HG03064 (cell line): Measurements from ENCODE around the gene GRB10.

Experiments
- ATAC-seq: cut with Tn5 transposase; IDR thresholded peaks from one replicate; pipeline ENCODE4 v1.9.1; 2021; ENCODE audit warnings: low read depth; ENCODE audit not compliant: unreplicated experiment

The GRB10 gene

DNA sequence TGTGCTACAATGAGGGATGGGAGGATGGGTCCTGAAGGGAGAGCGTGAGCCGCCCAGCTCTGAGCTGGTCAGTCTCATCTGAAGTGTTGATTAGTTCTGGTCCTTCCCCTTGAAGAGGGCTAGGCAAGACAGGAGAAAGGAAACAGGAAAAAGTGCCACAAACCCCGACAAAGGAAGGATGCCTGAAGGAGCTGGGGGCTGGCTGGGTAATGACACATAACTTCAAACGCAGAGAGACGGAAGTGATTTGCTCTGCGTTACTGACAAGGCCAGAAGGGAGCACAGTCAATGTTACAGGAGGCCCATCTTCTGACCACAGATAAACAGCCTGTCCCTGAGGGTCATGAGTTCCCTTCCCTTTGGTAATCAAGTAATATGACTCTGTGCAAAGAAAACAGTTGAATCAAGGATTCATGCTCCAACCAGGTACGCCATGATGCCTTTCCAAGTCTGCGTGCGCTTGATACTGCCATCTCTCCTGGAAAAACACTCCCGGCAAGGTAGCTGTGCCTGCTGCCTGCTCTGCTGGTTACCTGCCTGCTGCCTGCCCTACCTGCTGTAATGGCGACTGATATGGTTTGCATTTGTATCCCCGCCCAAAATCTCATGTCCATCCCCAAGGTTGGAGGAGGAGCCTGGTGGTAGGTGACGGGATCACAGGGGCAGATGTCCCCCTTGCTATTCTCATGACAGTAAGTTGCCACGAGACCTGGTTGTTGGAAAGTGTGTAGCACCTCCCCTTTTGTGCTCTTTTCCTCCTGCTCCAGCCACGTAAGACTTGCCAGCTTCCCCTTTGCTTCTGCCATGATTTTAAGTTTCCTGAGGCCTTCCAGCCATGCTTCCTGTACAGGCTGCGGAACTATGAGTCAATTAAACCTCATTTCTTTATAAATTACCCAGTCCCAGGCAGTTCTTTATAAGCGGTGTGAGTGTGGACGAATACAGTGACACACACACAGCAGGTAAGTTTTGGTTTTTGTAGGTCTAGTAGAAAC lies 57.9 kb downstream of the GRB10 start:
- no peak for ATAC-seq

- ATAC-seq, result no peak
These were observed 58.8 kb downstream of the GRB10 start for GRCh38 chr7:50723888-50724287.

GRCh38 chr7:50723173-50723572 lies 59.5 kb downstream of the GRB10 start:
- no peak for ATAC-seq

DNA sequence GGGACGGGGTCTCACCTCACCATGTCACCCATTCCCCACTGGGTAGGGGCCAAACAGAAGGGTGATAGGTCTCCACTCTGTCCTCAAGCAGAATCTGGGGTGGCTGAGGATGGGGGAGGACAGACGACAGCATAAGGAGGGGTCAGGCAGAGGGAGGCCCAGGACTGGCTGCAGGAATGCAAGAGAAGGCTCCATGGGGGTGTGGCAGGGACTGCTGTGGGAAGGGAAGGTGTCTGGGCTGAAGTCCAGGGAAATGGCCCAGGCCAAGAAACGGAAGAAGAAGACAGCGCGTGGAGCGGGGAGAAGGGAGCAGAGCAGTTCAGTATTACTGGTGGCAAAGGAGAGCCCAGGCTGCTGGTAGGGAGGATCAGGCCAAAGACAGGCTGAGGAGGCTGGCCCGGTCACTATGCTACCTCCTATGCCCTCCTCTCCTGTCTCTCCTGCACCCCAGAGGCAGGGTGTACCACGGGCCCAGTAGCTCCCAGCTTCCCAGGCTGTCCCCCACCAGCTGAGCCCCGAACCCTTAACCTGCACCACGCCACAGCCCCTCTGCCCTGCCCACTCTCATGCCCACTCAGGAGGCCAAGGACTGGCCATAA lies 60.9 kb downstream of the GRB10 start:
- ATAC-seq, result no peak

- no peak for ATAC-seq
These were observed 61.5 kb downstream of the GRB10 start for GRCh38 chr7:50721160-50721559.

- ATAC-seq, result no peak
These were observed 62.4 kb downstream of the GRB10 start for GRCh38 chr7:50720295-50720694.

DNA sequence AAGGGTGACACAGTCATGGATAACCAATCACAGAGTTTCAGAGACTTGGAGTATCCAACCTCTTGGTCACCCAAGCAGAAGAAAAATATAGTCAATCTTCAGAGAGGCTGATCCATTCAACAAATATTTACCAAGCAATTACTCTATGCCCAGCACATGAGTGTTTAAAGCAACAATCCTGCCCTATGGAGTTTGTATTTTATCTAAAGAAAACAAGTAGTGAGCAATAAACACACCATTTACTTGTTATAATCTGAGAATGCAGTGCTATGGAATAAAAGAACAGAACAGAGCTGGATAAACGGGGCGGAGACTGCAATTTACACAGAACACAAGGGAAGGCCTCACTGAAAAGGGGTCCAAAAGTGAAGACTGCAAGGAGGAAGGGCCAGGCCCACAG lies 63.8 kb downstream of the GRB10 start:
- no peak for ATAC-seq

GRCh38 chr7:50718311-50718710 lies 64.4 kb downstream of the GRB10 start:
- no peak for ATAC-seq

GRCh38 chr7:50717181-50717580 lies 65.5 kb downstream of the GRB10 start:
- no peak for ATAC-seq

- ATAC-seq, result no peak
These were observed 67.8 kb downstream of the GRB10 start for GRCh38 chr7:50714857-50715256.

GRCh38 chr7:50713123-50713965 lies 69.4 kb downstream of the GRB10 start:
- no peak for ATAC-seq

DNA sequence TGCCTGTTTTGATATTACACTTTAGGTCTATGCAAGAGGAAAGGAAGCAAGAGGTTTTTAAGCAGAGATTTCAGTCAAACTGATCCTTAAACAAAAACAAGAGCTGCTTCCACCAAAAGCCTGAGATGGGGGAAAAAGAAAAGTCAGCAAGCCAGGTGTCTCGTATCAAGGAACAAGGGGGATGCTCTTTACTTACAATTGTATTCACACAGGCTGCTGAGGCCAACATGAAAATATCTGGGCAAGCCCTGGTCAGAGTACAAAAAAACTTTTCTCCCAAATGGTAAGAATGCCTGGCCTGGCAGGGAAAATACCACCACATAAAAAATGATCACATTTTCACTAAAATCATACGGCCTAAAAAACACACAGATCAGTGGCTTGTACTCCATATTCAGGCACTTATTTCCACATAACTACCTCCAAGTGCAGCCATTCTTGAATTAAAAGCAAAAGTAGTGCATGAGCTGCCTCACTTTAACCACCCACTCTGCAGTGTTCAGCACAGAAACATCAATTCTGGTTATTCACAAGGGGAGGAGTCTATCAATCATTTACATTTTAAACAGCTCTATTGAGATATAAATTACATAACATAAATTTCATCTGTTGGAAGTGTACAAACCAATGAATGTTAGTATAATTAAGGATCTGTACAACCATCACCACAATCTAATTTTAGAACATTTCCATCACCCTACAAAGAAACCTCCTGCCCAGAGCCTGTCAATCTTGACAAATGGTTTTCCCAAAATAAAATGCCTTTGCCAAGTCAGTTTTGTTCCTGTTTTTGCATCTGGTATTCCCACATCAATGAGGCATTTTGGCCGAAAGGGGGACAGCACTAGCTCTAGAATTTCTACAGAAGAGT lies 70.2 kb downstream of the GRB10 start:
- ATAC-seq, result no peak

- no peak for ATAC-seq
These were observed 71.2 kb downstream of the GRB10 start for GRCh38 chr7:50711271-50712175.

- ATAC-seq, result no peak
These were observed 72.1 kb downstream of the GRB10 start for GRCh38 chr7:50710441-50711154.

DNA sequence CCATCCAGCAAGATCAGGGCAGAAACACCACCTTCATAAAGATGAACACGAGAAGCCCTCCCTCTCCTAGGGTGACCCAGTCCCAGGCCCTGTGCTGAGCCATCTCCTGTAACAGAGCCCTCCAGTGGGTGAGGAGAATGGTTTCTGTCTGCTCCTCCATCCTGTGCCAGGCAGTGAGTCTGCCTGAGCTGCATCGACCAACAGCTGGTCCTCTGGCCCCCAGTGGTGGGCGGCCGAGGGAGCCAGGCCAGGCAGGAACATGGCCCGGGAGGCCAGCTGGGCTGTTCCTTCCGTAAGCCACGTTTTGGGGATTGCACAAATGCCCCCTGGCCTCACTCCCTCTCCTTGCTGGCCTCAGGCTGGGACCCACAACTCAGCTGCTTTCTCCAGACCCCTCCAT lies 73.5 kb downstream of the GRB10 start:
- ATAC-seq, result no peak

GRCh38 chr7:50707236-50708006 lies 75.3 kb downstream of the GRB10 start:
- no peak for ATAC-seq

DNA sequence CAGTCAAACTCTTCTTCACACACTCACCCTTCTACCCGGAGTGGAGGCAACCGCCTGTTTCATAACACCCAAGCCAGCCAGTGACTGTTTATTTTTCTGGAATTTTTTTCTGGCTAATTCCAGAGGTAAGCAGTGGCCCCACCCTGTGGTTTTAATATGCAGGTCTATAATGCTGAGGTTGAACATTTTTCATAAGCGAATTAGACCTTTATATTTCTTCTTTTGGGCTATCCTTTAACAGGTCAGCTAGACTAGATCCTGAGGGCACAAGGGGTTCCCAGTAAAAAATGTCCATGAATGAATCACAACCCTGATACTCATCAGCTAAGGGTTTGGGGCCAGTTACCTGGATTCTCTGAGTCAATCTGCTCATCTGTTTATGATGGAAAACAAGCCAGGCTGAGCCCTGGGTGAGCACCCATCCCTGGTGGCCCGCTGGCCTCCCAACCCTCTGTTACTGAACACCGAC lies 76.2 kb downstream of the GRB10 start:
- ATAC-seq, result no peak

GRCh38 chr7:50704844-50705243 lies 77.9 kb downstream of the GRB10 start:
- no peak for ATAC-seq
